GM12892 (cell line): ENCODE data around the gene MIER1. TPM values are rescaled to one million over a fixed set of nuclear protein-coding genes. Genes with fewer than 3 reads are reported as not detected.
"Not testable (repeated sequence)": the region's sequence is repeated elsewhere in the genome, so short reads cannot be mapped to it uniquely, and the experiment has no call there.

Experiments used
- DNase-seq: peaks from one replicate; pipeline ENCODE4 v3.0.0; 2011; ENCODE audit not compliant: insufficient read length
- FAIRE-seq: peaks from 2 replicates; lab custom pipeline; 2011; peaks lifted over from hg19 to GRCh38; lab: Jason Lieb, UNC
- POLR2A ChIP-seq: IDR thresholded peaks from 2 replicates; pipeline ENCODE4 v1.6.1; 2011; ENCODE audit warnings: low read depth, low read length, control low read depth
- POLR2AphosphoS5 ChIP-seq: IDR thresholded peaks from 2 replicates; pipeline ENCODE4 v1.6.1; 2011; ENCODE audit warnings: low read depth, low read length, control low read depth
- TAF1 ChIP-seq: IDR thresholded peaks from 2 replicates; pipeline ENCODE4 v1.6.1; 2011; ENCODE audit warnings: low read depth, mild to moderate bottlenecking, control low read depth, low read length, borderline replicate concordance
- polyA plus RNA-seq: library from polyadenylated mRNA; unstranded; fragments of >200 nt; gene quantifications from one replicate; pipeline ENCODE4 v1.2.1, GENCODE V29; 2012; ENCODE audit warnings: missing spikeins, inconsistent platforms; ENCODE audit not compliant: missing spikeins

MIER1 gene
- polyA plus RNA-seq, result 27.8 TPM

GRCh38 chr1:66924756-66925557 lies at the start of gene MIER1, which contains the start of gene DNAI4:
TSS of gene MIER1 (plus strand) at chr1:66924990. CDS start at chr1:66925029, 39 bp downstream.
TSS of gene DNAI4 (minus strand) at chr1:66924856. CDS start at chr1:66924831, 25 bp downstream.
- peak; percentile 32; the same call in 1 of the 2 replicates for TF ChIP-seq TAF1
- TF ChIP-seq POLR2AphosphoS5, result peak; percentile 89
- TF ChIP-seq POLR2A, result peak; percentile 83
- FAIRE-seq (peak; percentile 95), DNase-seq (peak; percentile 96)

- no peak for FAIRE-seq
- no peak for DNase-seq
- TF ChIP-seq POLR2AphosphoS5 (no peak), TAF1 (no peak), POLR2A (no peak)
These were observed 48.1 kb upstream of the MIER1 start for GRCh38 chr1:66876664-66877063.

DNA sequence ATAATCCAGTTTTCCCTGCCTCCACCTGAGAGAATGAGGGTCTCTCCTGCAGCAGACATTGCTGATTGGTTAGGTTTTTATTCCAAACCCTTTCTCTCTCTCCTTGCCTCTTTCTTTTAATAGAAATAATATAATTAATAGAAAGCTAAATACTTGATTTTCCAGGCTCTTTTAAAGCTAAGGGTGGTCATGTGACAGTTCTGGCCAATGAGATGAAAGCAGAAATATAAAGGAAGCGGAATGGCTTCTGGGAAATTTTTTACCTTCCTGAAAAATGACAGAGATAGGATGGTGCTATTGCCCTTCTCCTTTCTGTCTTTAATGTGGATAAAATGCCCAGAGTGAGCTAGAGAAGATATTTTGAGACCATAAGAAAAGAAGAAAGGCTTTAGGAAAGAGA lies 35.8 kb upstream of the MIER1 start:
- no peak for FAIRE-seq
- TF ChIP-seq POLR2A, result no peak
- no peak for TF ChIP-seq POLR2AphosphoS5
- no peak for TF ChIP-seq TAF1
- DNase-seq, result no peak

DNA sequence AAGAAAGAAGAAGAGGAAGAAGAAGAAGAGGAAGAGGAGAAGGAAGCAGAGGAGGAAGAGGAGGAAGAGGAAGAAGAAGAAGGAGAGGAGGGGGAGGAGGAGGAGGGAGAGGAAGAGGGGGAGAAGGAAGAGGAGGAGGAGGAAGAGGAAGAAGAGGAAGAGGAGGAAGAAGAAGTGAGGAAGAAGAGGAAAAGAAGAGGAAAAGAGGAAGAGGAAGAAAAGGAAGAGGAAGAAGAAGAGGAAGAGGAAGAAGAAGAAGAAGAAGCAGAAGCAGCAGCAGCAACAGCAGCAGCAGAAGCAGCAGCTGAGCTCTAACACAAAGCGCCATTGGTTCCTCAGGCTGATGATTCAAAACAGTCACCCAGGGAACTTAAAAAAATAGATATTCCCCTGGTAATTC lies 34.2 kb upstream of the MIER1 start:
- TF ChIP-seq TAF1 (no peak), POLR2AphosphoS5 (no peak), POLR2A (no peak)
- FAIRE-seq (no peak), DNase-seq (no peak)

DNA sequence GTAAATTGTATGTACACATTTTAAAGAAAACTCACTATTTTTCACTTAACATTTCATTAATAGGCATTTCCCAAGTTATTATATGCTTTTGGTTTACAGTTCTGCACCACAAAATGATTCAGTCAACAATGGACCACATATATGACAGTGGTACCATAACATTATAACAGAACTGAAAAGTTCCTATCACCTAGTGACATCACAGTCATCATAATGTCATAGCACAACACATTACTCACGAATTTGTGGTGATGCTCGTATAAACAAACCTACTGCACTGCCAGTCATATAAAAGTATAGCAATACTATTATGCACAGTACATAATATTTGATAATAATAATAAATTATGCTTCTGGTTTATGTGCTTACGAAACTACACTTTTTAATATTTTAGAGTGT lies 31.1 kb upstream of the MIER1 start:
- DNase-seq, result no peak
- FAIRE-seq, result no peak
- TF ChIP-seq TAF1, result no peak

GRCh38 chr1:66915203-66915602 lies 9.6 kb upstream of the MIER1 start:
- not testable (repeated sequence) for DNase-seq, FAIRE-seq

GRCh38 chr1:66916320-66916719 lies 8.5 kb upstream of the MIER1 start:
- DNase-seq (no peak), FAIRE-seq (no peak)
- no peak for TF ChIP-seq TAF1
- no peak for TF ChIP-seq POLR2AphosphoS5
- TF ChIP-seq POLR2A, result no peak

DNA sequence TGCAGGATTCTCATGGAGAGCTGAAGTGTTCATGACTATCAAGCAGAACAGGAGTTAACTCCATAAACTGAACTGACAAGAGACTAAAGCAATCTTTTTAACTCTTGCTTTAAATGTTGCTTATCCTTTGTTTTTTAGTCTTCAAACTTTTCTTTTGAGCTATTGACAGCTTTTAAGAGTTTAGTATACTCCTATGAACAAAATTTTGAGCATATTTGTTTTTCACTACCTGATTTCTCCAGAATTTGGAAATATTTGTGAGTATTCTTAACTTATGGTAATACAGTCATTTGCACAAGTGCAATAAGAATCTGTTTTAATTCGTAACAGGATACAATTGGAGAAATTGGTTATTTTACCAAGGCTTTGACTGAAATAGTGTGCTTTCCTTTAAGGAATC lies 7.3 kb upstream of the MIER1 start:
- FAIRE-seq (no peak), DNase-seq (no peak)
- TF ChIP-seq TAF1 (no peak), POLR2AphosphoS5 (no peak), POLR2A (no peak)

DNA sequence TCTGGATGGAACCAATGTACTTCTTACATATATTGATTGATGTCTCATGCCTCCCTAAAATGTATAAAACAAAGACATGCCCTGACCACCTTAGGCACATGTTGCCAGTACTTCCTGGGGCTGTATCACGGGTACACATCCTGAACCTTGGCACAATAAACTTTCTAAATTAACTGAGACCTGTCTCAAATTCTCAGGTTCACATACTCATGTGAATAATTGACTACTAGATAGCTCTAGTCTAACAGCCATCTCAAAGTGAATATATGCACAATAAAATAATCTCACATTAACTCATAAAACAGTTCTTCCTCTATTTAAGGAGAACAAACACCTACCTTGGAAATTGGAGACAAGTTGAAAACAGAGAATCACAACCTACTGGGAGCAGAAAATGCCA lies 5.7 kb upstream of the MIER1 start:
- no peak for FAIRE-seq

GRCh38 chr1:66919828-66920227 lies 5.0 kb upstream of the MIER1 start:
- no peak for FAIRE-seq
- TF ChIP-seq POLR2A (no peak), TAF1 (no peak), POLR2AphosphoS5 (no peak)

More for the DNA sequence above, 5.7 kb upstream of the MIER1 start:
- TF ChIP-seq TAF1, result no peak
- no peak for TF ChIP-seq POLR2A
- no peak for TF ChIP-seq POLR2AphosphoS5
- no peak for DNase-seq

DNA sequence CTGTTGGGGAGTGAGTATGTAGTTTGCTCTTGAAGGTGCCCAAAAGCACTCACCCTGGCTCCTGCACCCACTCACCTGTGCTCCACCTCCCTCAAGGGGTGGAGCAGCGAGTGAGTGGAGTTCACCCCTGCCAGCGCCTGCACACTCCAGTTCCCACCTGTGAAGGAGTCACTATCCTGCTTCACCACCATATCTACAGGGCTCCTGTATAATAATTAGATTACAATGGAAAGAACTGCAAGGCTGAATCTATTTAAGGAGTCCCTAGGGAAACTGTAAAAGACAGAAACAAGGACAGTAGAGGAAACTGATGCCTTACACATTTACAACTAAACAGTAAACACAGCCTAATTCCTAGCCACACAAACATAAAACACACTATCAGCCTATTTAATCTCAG lies 4.2 kb upstream of the MIER1 start:
- FAIRE-seq (no peak), DNase-seq (no peak)
- TF ChIP-seq POLR2A (no peak), TAF1 (no peak), POLR2AphosphoS5 (no peak)

More at GRCh38 chr1:66919828-66920227, 5.0 kb upstream of the MIER1 start:
- DNase-seq, result no peak

DNA sequence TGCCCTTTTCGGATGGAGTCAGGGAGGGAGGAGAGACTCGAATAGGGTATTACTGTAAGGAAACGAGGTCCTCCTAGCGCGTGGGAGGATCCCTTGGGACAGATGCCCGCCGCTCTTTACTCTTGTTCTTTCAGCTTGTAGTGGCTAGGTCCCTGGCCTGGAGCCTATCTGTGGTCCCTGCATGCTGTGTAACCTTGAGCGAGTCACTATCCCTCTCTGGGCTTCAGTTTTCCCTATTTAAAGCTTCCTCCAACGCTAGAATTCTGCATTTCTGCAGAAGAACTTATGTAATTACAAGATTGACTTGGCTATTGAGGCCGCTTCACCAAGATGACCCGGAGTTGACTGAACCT lies 744 bp downstream of the MIER1 start:
- no peak for FAIRE-seq
- no peak for DNase-seq
- TF ChIP-seq POLR2A (no peak), POLR2AphosphoS5 (no peak), TAF1 (no peak)

DNA sequence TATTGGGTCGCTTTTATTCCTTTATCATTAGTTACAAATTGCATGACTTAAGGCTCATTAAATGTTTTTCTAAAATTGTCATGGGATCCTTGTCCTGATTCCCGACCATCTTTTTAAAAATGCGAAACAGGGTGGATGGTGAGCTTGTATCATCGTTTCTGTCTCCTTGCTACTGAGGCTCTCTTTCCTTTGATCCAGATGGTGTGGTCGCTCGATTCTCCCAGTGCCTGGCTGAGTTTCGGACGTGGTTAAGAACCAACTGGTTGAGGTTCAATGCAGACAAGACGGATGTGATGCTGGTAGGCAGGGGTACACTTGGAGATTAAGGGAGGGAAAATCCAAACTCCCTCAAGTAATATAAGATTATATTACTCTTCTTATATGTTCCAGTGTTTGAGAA lies 1.2 kb downstream of the MIER1 start:
- no peak for DNase-seq
- TF ChIP-seq POLR2AphosphoS5, result no peak
- TF ChIP-seq TAF1, result no peak
- no peak for TF ChIP-seq POLR2A
- FAIRE-seq, result no peak
